ACHN (cell line): ENCODE results near the gene MERTK.
A peak's percentile ranks its signal among the peaks of the same experiment; 100 is the strongest.
"Not testable (repeated sequence)": the region's sequence is repeated elsewhere in the genome, so short reads cannot be mapped to it uniquely, and the experiment has no call there.

Experiments
- DNase-seq: peaks from one replicate; pipeline ENCODE4 v3.0.0-alpha.2; 2015
- in situ Hi-C: cut with HindIII; loops from 2 replicates; pipeline ENCODE4 v1.10.0; 2017; ENCODE audit warnings: low sequenced_read_pairs, low pct_ligation_motif_present, low pct_unique_long_range_greater_than_20kb

The MERTK gene

GRCh38 chr2:112048887-112049286, 150.5 kb downstream of the MERTK start:
- in situ Hi-C loops = no loop called here

GRCh38 chr2:112050316-112050715, 151.9 kb downstream of the MERTK start:
- DNase-seq = no peak
- in situ Hi-C loops = no loop called here

More at GRCh38 chr2:112048887-112049286, 150.5 kb downstream of the MERTK start:
- DNase-seq = peak; percentile 65

- in situ Hi-C loops = no loop called here
- peak; percentile 92 for DNase-seq
These were observed 155.8 kb downstream of the MERTK start for GRCh38 chr2:112053917-112054846.

- in situ Hi-C loops = no loop called here
- DNase-seq = peak; percentile 96
These were observed 156.7 kb downstream of the MERTK start, which contains the start of gene TMEM87B for GRCh38 chr2:112054847-112055729. TMEM87B (plus strand) TSS chr2:112055269; CDS start chr2:112055592, 323 bp downstream.

DNA sequence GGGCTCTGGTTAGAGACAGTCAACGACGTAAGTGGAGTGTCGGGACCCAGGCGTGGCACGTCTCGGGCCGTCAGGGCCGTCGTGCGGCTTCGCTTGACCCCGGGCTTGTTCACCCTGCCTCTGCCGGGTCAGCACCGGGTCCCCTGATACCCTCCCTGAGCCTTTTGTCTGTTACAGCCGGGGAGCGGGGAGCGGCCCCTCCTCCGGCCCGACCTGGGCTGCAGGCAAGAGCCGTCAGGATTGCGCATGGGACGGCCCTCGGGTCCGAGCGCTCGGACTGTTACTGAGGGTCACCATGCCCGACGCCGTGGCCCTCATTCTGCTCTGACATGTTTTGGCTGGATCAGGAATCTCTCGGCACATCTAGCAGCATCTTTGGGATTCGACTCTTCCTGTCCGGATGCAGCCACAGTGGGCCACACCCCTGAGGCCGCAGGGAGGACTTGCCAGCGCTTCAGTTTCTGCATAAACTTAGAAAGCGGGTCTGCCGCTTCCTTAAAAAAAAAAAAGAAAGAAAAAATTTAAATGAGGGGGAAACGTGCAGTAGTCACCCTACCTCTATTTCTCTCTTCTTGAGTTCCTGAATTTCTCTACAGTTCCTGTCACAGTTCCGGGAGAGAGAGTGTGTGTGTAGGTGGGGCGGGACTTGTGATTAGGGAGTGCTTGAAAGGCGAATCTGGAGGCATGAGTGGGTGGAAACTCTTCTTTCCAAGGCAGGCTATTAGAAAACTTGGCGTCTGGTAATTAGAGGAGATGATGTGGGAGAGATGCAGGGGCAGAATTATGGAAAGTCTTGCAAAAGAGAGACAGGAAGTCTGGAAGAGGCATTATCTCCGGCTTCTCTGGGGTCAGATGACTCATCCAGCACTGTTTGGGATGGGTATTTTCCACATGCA, 157.6 kb downstream of the MERTK start:
- peak; percentile 68 for DNase-seq
- in situ Hi-C loops = no loop called here

- DNase-seq = no peak
- in situ Hi-C loops = no loop called here
These were observed 158.2 kb downstream of the MERTK start for GRCh38 chr2:112056626-112056987.

- DNase-seq = no peak
- in situ Hi-C loops = no loop called here
These were observed 161.3 kb downstream of the MERTK start for GRCh38 chr2:112059671-112060070.

- in situ Hi-C loops = no loop called here
- DNase-seq = no peak
These were observed 162.9 kb downstream of the MERTK start for GRCh38 chr2:112061299-112061698.

GRCh38 chr2:112061840-112062239, 163.4 kb downstream of the MERTK start:
- DNase-seq = no peak
- in situ Hi-C loops = no loop called here

DNA sequence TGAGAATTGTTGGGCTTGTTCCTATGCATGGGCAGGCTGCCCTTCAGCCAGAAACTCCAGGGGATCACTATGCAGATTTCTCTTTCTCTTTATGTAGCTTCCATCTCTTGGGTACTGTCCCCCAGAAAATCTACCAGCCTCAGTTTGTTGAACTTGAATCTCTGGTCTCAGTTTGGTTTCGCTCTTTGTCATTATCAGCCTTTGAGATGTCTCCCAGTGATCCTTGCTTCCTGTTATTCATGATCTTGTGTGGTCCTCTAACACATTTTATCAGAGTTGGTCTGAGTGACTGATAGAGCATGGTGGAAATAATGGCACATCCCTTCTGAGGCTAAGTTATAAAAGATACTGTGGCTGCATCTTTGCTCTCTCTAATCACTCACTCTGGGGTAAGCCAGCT, 164.5 kb downstream of the MERTK start:
- DNase-seq = no peak
- in situ Hi-C loops = no loop called here

- in situ Hi-C loops = no loop called here
- DNase-seq = no peak
These were observed 167.1 kb downstream of the MERTK start for GRCh38 chr2:112065486-112065885.

GRCh38 chr2:112065966-112066365, 167.6 kb downstream of the MERTK start:
- in situ Hi-C loops = no loop called here
- no peak for DNase-seq

GRCh38 chr2:112069794-112070193, 171.4 kb downstream of the MERTK start:
- DNase-seq, in situ Hi-C loops: not testable (repeated sequence)

GRCh38 chr2:112073875-112074274, 175.5 kb downstream of the MERTK start:
- no peak for DNase-seq
- in situ Hi-C loops = no loop called here

GRCh38 chr2:112074506-112074905, 176.1 kb downstream of the MERTK start:
- no peak for DNase-seq
- in situ Hi-C loops = no loop called here

DNA sequence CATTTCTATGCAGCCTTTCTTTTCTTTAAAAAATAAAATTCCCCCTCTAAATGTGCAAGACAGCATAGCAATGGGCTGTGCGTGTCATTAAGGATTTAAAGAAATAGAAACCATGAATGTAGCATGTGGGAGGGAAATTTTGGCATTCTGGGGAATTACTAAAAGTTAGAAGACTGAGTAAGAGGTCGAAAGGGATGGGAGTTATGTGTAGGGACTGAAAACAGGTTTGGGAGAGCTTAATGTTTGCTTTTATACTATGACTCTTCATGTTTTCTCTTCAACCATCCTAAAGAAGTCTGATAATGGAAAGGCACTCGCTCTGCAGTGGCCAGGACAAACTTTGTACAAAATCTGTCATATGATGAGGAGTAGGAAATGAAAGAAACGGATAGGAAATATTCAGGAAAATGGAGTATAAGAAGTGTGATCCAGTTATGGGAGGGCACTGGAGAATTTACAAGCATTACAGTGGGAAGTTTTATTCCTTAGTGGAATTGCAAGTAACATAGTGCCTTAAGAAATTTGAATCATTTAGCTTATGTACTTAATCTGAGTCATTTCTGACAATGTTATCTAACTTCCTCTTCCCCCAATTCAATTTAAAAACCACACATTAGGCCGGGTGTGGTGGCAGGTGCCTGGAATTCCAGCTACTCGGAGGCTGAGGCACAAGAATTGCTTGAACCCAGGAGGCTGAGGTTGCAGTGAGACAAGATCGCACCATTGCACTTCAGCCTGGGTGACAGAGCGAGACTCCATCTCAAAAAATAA, 177.3 kb downstream of the MERTK start:
- in situ Hi-C loops = no loop called here
- no peak for DNase-seq

DNA sequence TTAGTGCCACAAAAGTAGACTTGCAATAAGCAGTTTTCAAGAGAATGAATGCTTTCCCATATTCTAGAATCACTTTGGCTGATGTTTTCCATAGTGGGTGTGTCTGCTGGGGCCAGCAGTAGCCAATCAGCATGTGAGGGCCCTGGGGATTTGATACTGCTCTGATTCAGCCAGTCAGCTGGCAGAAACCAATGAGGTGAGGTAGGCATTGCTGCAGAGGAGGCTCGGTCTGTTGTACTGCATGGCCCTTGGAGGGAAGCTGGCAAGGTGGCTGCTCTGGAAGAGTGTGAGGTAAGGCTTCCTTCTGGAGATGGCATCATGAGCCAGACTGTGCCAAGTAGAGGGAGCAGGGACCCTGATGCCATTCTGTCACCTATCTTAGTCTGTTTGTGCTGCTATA, 179.4 kb downstream of the MERTK start:
- in situ Hi-C loops = no loop called here

More for the DNA sequence above, 179.4 kb downstream of the MERTK start:
- no peak for DNase-seq
